DLD1 (cell line): ENCODE data around the gene EML6.

Source experiments
- in situ Hi-C: cut with HindIII; loops from 2 replicates; pipeline ENCODE4 v1.10.0; 2017; ENCODE audit warnings: low sequenced_read_pairs

EML6 gene

GRCh38 chr2:54939446-54940118, 216.1 kb downstream of the EML6 start:
- in situ Hi-C loops: no loop called here

GRCh38 chr2:54940723-54941122, 217.3 kb downstream of the EML6 start:
- in situ Hi-C loops: no loop called here

GRCh38 chr2:54941248-54941984, 218.0 kb downstream of the EML6 start:
- in situ Hi-C loops: no loop called here

GRCh38 chr2:54942373-54942772, 218.9 kb downstream of the EML6 start:
- in situ Hi-C loops: no loop called here

- in situ Hi-C loops: no loop called here
Observed at GRCh38 chr2:54944724-54945326, 221.4 kb downstream of the EML6 start.

- in situ Hi-C loops: no loop called here
Observed at GRCh38 chr2:54945391-54946219, 222.1 kb downstream of the EML6 start.

GRCh38 chr2:54946220-54946805, 222.9 kb downstream of the EML6 start:
- in situ Hi-C loops: no loop called here

- in situ Hi-C loops: no loop called here
Observed at GRCh38 chr2:54947136-54947535, 223.7 kb downstream of the EML6 start.

- in situ Hi-C loops: no loop called here
Observed at GRCh38 chr2:54947646-54948045, 224.2 kb downstream of the EML6 start.

GRCh38 chr2:54948120-54948519, 224.7 kb downstream of the EML6 start:
- in situ Hi-C loops: no loop called here

GRCh38 chr2:54949431-54949830, 226.0 kb downstream of the EML6 start:
- in situ Hi-C loops: no loop called here

GRCh38 chr2:54950811-54951210, 227.3 kb downstream of the EML6 start:
- in situ Hi-C loops: no loop called here

GRCh38 chr2:54952425-54952824, 229.0 kb downstream of the EML6 start:
- in situ Hi-C loops: no loop called here

- in situ Hi-C loops: no loop called here
Observed at GRCh38 chr2:54952978-54953456, 229.6 kb downstream of the EML6 start.

- in situ Hi-C loops: no loop called here
Observed at GRCh38 chr2:54954158-54954557, 230.7 kb downstream of the EML6 start.

GRCh38 chr2:54954705-54955357, 231.4 kb downstream of the EML6 start:
- in situ Hi-C loops: no loop called here

- in situ Hi-C loops: no loop called here
Observed at GRCh38 chr2:54955358-54956110, 232.1 kb downstream of the EML6 start.

- in situ Hi-C loops: no loop called here
Observed at GRCh38 chr2:54956111-54956627, 232.7 kb downstream of the EML6 start.

- in situ Hi-C loops: no loop called here
Observed at GRCh38 chr2:54957321-54957999, 234.0 kb downstream of the EML6 start.
